Nephron progenitor cell (in vitro differentiated cells): ENCODE data around the gene RASSF7.

Experiments used
- DNase-seq: peaks from one replicate; pipeline ENCODE4 v3.0.0; 2021
- H3K27ac Mint-ChIP-seq: 2 replicates; pipeline ENCODE4 v1.8.0; 2021; ENCODE audit warnings: mild to moderate bottlenecking, moderate library complexity, mixed read lengths
- H3K27me3 Mint-ChIP-seq: 2 replicates; pipeline ENCODE4 v1.8.0; 2021; ENCODE audit warnings: mild to moderate bottlenecking, low read depth, mixed read lengths; ENCODE audit not compliant: poor library complexity
- H3K36me3 Mint-ChIP-seq: 2 replicates; pipeline ENCODE4 v1.8.0; 2021; ENCODE audit warnings: low read depth, mixed read lengths
- H3K4me1 Mint-ChIP-seq: 2 replicates; pipeline ENCODE4 v1.8.0; 2021; ENCODE audit warnings: mixed read lengths
- H3K4me3 Mint-ChIP-seq: 2 replicates; pipeline ENCODE4 v1.8.0; 2021; ENCODE audit warnings: mild to moderate bottlenecking, moderate library complexity, mixed read lengths
- H3K9me3 Mint-ChIP-seq: 2 replicates; pipeline ENCODE4 v1.8.0; 2021; ENCODE audit warnings: mild to moderate bottlenecking, moderate library complexity, mixed read lengths
- CTCF ChIP-seq: fragments of 200-600 bp; sonication (generic); IDR thresholded peaks from 2 replicates; pipeline ENCODE4 v1.5.0; 2021; ENCODE audit warnings: antibody characterized with exemption

RASSF7 gene

GRCh38 chr11:592918-593317 is 32.1 kb downstream of the RASSF7 start:
- H3K27ac Mint-ChIP-seq, result no peak overlapping the region
- peaks cover 68% of the 10 kb centered on the region for H3K36me3 Mint-ChIP-seq
- TF ChIP-seq CTCF, result no peak
- DNase-seq, result no peak
- no peaks in the 10 kb centered on the region for H3K4me1 Mint-ChIP-seq
- no peaks in the 10 kb centered on the region for H3K27me3 Mint-ChIP-seq
- H3K4me3 Mint-ChIP-seq, result no peak overlapping the region
- no peaks in the 10 kb centered on the region for H3K9me3 Mint-ChIP-seq

- no peak overlapping the region for H3K27ac Mint-ChIP-seq
- DNase-seq, result no peak
- peaks cover 64% of the 10 kb centered on the region for H3K36me3 Mint-ChIP-seq
- H3K9me3 Mint-ChIP-seq, result no peaks in the 10 kb centered on the region
- no peak for TF ChIP-seq CTCF
- no peaks in the 10 kb centered on the region for H3K4me1 Mint-ChIP-seq
- H3K27me3 Mint-ChIP-seq, result no peaks in the 10 kb centered on the region
- no peak overlapping the region for H3K4me3 Mint-ChIP-seq
These were observed 32.6 kb downstream of the RASSF7 start for GRCh38 chr11:593347-593746.

GRCh38 chr11:595400-595799 is 34.6 kb downstream of the RASSF7 start:
- no peaks in the 10 kb centered on the region for H3K9me3 Mint-ChIP-seq
- H3K36me3 Mint-ChIP-seq, result peaks cover 55% of the 10 kb centered on the region
- no peak for DNase-seq
- H3K27ac Mint-ChIP-seq, result no peak overlapping the region
- TF ChIP-seq CTCF, result no peak
- no peaks in the 10 kb centered on the region for H3K27me3 Mint-ChIP-seq
- H3K4me3 Mint-ChIP-seq, result no peak overlapping the region
- no peaks in the 10 kb centered on the region for H3K4me1 Mint-ChIP-seq

GRCh38 chr11:596374-596773 is 35.6 kb downstream of the RASSF7 start:
- Mint-ChIP-seq H3K4me3 (no peak overlapping the region), H3K4me1 (no peaks in the 10 kb centered on the region), H3K27ac (no peak overlapping the region), H3K9me3 (no peaks in the 10 kb centered on the region), H3K27me3 (no peaks in the 10 kb centered on the region), H3K36me3 (peaks cover 49% of the 10 kb centered on the region)
- TF ChIP-seq CTCF, result no peak
- DNase-seq, result no peak

- Mint-ChIP-seq H3K36me3 (peaks cover 52% of the 10 kb centered on the region), H3K27ac (peak overlapping the region; percentile 74), H3K27me3 (no peaks in the 10 kb centered on the region), H3K4me1 (no peaks in the 10 kb centered on the region), H3K4me3 (no peak overlapping the region), H3K9me3 (no peaks in the 10 kb centered on the region)
- TF ChIP-seq CTCF, result no peak
- DNase-seq, result no peak
These were observed 36.5 kb downstream of the RASSF7 start for GRCh38 chr11:597166-597725.

- Mint-ChIP-seq H3K27me3 (no peaks in the 10 kb centered on the region), H3K27ac (no peak overlapping the region), H3K4me3 (no peak overlapping the region), H3K36me3 (peaks cover 46% of the 10 kb centered on the region), H3K4me1 (no peaks in the 10 kb centered on the region), H3K9me3 (no peaks in the 10 kb centered on the region)
- no peak for TF ChIP-seq CTCF
- DNase-seq, result no peak
These were observed 37.4 kb downstream of the RASSF7 start for GRCh38 chr11:598005-598680.
